Measurements from ENCODE around the gene GOLGA1.
"Not testable (repeated sequence)": the region's sequence is repeated elsewhere in the genome, so short reads cannot be mapped to it uniquely, and the experiment has no call there.

GOLGA1 gene

GRCh38 chr9:124854161-124854560 lies 86.7 kb downstream of the GOLGA1 start:
- DNase-seq (ENCODE audit: insufficient read length): no peak
- no peak for TF ChIP-seq POLR2AphosphoS5 (IDR thresholded peaks at IDR 0.05; ENCODE audit: low read depth, low read length)
- no peak for TF ChIP-seq TAF1 (IDR thresholded peaks at IDR 0.05; ENCODE audit: borderline replicate concordance, low read depth, low read length)
- TF ChIP-seq POLR2A (IDR thresholded peaks at IDR 0.05; ENCODE audit: low read depth, low read length): no peak
- FAIRE-seq: no peak

GRCh38 chr9:124853605-124854143 lies 87.2 kb downstream of the GOLGA1 start:
- FAIRE-seq: no peak
- TF ChIP-seq POLR2AphosphoS5 (IDR thresholded peaks at IDR 0.05; ENCODE audit: low read depth, low read length) (no peak), POLR2A (IDR thresholded peaks at IDR 0.05; ENCODE audit: low read depth, low read length) (no peak), TAF1 (IDR thresholded peaks at IDR 0.05; ENCODE audit: borderline replicate concordance, low read depth, low read length) (no peak)
- no peak for DNase-seq (ENCODE audit: insufficient read length)

GRCh38 chr9:124852829-124853531 lies 87.9 kb downstream of the GOLGA1 start, which contains the start of gene WDR38:
Gene WDR38, plus strand, starts transcription at chr9:124853460. Its CDS starts 72 bp downstream, at chr9:124853532.
- TF ChIP-seq POLR2AphosphoS5 (IDR thresholded peaks at IDR 0.05; ENCODE audit: low read depth, low read length) (no peak), TAF1 (IDR thresholded peaks at IDR 0.05; ENCODE audit: borderline replicate concordance, low read depth, low read length) (no peak), POLR2A (IDR thresholded peaks at IDR 0.05; ENCODE audit: low read depth, low read length) (no peak)
- peak; percentile 96 for FAIRE-seq
- peak; percentile 89 for DNase-seq (ENCODE audit: insufficient read length)

GRCh38 chr9:124852121-124852828 lies 88.6 kb downstream of the GOLGA1 start:
- no peak for TF ChIP-seq POLR2A (IDR thresholded peaks at IDR 0.05; ENCODE audit: low read depth, low read length)
- no peak for TF ChIP-seq POLR2AphosphoS5 (IDR thresholded peaks at IDR 0.05; ENCODE audit: low read depth, low read length)
- no peak for TF ChIP-seq TAF1 (IDR thresholded peaks at IDR 0.05; ENCODE audit: borderline replicate concordance, low read depth, low read length)
- FAIRE-seq: no peak
- no peak for DNase-seq (ENCODE audit: insufficient read length)

- FAIRE-seq (no peak), DNase-seq (ENCODE audit: insufficient read length) (no peak)
- TF ChIP-seq POLR2A (IDR thresholded peaks at IDR 0.05; ENCODE audit: low read depth, low read length): no peak
- no peak for TF ChIP-seq POLR2AphosphoS5 (IDR thresholded peaks at IDR 0.05; ENCODE audit: low read depth, low read length)
- no peak for TF ChIP-seq TAF1 (IDR thresholded peaks at IDR 0.05; ENCODE audit: borderline replicate concordance, low read depth, low read length)
Observed at GRCh38 chr9:124849801-124850200, 91.1 kb downstream of the GOLGA1 start.

GRCh38 chr9:124846969-124847368 lies 93.9 kb downstream of the GOLGA1 start:
- no peak for FAIRE-seq
- TF ChIP-seq POLR2AphosphoS5 (IDR thresholded peaks at IDR 0.05; ENCODE audit: low read depth, low read length) (no peak), POLR2A (IDR thresholded peaks at IDR 0.05; ENCODE audit: low read depth, low read length) (no peak), TAF1 (IDR thresholded peaks at IDR 0.05; ENCODE audit: borderline replicate concordance, low read depth, low read length) (no peak)
- no peak for DNase-seq (ENCODE audit: insufficient read length)

- DNase-seq (ENCODE audit: insufficient read length); FAIRE-seq: not testable (repeated sequence)
Observed at GRCh38 chr9:124846467-124846866, 94.4 kb downstream of the GOLGA1 start.

- no peak for DNase-seq (ENCODE audit: insufficient read length)
- TF ChIP-seq TAF1 (IDR thresholded peaks at IDR 0.05; ENCODE audit: borderline replicate concordance, low read depth, low read length) (no peak), POLR2AphosphoS5 (IDR thresholded peaks at IDR 0.05; ENCODE audit: low read depth, low read length) (no peak), POLR2A (IDR thresholded peaks at IDR 0.05; ENCODE audit: low read depth, low read length) (no peak)
- no peak for FAIRE-seq
Observed at GRCh38 chr9:124844291-124844690, 96.6 kb downstream of the GOLGA1 start.

- DNase-seq (ENCODE audit: insufficient read length) (no peak), FAIRE-seq (no peak)
- TF ChIP-seq TAF1 (IDR thresholded peaks at IDR 0.05; ENCODE audit: borderline replicate concordance, low read depth, low read length) (no peak), POLR2A (IDR thresholded peaks at IDR 0.05; ENCODE audit: low read depth, low read length) (no peak), POLR2AphosphoS5 (IDR thresholded peaks at IDR 0.05; ENCODE audit: low read depth, low read length) (no peak)
Observed at GRCh38 chr9:124843456-124844034, 97.3 kb downstream of the GOLGA1 start.

- no peak for DNase-seq (ENCODE audit: insufficient read length)
- FAIRE-seq: no peak
- TF ChIP-seq TAF1 (IDR thresholded peaks at IDR 0.05; ENCODE audit: borderline replicate concordance, low read depth, low read length): no peak
- no peak for TF ChIP-seq POLR2A (IDR thresholded peaks at IDR 0.05; ENCODE audit: low read depth, low read length)
- no peak for TF ChIP-seq POLR2AphosphoS5 (IDR thresholded peaks at IDR 0.05; ENCODE audit: low read depth, low read length)
Observed at GRCh38 chr9:124841075-124841821, 99.6 kb downstream of the GOLGA1 start.

- no peak for DNase-seq (ENCODE audit: insufficient read length)
- FAIRE-seq: no peak
Observed at GRCh38 chr9:124840300-124840833, 100.5 kb downstream of the GOLGA1 start.

More at GRCh38 chr9:124840300-124840833, 100.5 kb downstream of the GOLGA1 start:
- TF ChIP-seq POLR2AphosphoS5 (IDR thresholded peaks at IDR 0.05; ENCODE audit: low read depth, low read length) (no peak), TAF1 (IDR thresholded peaks at IDR 0.05; ENCODE audit: borderline replicate concordance, low read depth, low read length) (no peak), POLR2A (IDR thresholded peaks at IDR 0.05; ENCODE audit: low read depth, low read length) (no peak)

All from GM12892 (cell line).